HG03103 (cell line): ENCODE data around the gene KDM4B.

Source experiments
- ATAC-seq: cut with Tn5 transposase; IDR thresholded peaks from one replicate; pipeline ENCODE4 v1.9.1; 2021; ENCODE audit warnings: low read depth; ENCODE audit not compliant: unreplicated experiment

KDM4B gene

GRCh38 chr19:5143471-5144411 is 174.8 kb downstream of the KDM4B start:
- ATAC-seq, result no peak

- ATAC-seq, result no peak
These were observed 175.7 kb downstream of the KDM4B start for GRCh38 chr19:5144545-5145179.

DNA sequence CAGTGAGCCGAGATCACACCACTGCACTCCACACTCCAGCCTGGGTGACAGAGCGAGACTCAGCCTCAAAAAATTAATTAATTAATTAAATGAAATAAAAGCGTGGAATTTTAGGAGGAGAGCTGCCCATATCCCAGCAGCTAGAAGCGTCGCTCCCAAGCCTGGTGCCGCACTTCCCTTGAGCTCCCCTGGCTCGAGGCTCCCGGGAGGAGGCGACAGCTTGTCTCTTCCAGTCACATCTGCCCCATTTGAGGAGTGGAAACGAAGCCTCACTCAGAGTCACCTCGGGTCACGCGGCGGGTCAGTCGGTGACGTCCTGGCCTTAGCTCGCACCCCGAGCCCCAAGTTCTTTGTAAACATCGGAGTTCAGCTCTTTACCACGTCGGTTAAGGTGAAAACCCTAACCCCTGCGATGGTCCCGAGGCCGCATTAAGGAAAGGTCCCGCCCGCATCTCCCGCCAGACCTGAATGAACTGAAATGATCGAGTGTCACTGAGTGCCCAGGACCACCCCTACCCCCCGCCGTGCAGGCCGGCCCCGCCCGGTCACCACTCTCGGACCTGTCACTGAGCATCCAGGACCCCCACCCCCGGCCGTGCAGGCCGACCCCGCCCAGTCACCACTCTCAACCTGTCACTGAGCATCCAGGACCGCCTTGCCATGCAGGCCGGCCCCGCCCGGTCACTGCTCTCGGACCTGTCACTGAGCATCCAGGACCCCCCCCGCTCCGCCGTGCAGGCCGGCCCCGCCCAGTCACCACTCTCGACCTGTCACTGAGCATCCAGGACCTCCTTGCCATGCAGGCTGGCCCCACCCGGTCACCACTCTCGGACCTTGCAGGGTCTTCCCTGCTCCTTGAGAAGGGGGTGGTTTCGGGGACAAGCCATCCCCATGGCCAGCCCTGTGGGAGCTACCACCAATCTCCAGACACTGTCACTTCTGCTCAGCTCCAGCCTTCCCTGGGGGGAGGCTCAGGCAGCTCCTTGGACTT is 176.9 kb downstream of the KDM4B start:
- ATAC-seq, result no peak

DNA sequence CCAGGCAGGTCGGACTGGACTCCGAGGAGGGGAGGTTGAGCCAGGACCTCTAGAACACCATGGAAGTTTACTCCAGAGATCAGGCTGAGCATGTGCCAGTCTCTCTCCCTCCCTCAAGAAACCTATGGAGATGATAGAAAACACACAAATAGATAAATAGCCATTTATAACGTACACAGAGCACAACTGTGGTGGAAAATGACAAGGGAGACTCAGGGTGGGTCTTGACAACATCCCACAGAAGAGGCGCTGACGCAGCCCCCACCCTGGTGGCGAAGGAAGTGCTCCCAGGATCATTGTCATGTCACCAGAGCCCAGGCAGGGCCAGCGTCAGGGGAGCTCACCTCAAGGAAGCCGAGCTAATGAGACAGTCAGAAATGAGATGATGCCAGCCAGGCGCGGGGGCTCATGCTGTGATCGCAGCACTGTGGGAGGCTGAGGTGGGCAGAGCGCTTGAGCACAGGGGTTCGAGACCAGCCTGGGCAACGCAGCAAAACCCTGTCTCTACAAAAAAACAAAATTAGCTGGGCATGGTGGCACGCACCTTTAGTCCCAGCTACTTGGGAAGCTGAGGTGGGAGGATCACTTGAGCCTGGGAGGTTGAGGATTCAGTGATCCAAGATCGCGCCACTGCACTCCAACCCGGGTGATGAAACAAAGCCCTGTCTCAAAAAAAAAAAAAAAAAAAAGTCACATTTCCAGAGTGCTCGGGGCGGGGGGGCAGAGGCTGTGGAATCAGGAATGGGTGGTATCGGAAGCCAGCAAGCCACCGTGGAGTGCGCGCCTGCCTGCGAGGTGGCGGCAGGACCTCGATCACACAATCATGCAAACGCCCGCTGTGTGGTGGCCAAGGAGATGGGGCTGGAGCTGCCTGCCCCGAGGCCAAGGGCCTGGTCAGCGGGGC is 178.4 kb downstream of the KDM4B start:
- no peak for ATAC-seq

DNA sequence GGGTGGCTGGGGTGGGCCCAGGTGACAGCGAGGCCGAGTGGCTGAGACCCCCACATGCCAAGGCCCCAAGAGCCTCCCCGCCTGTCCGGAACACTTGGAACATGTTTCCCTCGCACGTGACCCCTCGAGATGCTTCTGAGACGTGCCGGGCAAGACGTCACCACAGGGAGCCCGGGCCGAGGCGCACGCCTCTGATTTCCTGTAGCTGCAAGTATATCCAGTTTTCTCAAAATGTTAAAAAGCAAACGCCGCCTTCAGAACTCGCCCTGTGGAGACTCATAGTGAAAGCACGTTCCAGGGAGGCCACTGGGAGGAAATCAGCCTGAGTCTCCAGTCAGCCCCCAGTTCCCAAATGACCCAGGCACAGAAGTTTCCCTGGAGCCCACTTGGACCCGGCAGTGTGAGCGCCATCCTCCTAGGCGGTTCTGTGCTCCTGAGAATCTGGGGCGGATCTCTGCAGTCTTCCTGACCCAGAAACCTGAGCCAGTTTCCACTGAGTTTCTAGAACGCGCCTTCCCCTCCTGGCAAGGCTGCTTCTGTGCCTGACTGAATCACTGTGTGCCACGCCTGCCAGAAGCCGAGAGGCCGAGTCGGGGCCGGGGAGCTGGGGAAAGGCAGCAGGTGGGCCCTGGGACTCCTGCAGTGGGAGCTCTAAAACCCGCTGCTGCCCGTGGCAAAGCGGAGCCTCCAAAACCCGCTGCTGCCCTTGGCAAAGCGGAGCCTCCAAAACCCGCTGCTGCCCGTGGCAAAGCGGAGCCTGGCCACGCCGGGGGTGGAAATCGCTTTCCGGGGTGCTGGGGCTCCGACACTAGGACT is 179.3 kb downstream of the KDM4B start:
- no peak for ATAC-seq

GRCh38 chr19:5148794-5149190 is 179.9 kb downstream of the KDM4B start:
- no peak for ATAC-seq

DNA sequence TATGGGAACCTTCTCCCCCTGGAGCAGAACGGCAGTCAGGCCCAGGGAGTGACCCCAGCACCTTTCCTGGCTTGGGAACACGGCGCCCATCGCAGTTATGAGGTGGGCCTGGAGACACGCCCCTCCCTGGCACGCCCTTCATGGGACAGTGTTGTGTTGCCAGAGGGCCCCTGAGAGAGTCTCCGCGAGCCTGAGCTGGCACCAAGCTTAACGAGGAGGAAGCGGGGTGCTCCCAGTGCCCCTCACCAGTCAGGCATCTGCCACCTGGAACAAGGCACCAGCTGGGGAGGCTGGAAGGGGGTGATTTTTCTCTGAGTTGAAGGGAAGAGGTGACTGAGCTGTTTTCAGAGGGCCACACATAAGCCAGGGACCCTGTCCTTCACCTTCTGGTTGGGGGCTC is 180.6 kb downstream of the KDM4B start:
- no peak for ATAC-seq

DNA sequence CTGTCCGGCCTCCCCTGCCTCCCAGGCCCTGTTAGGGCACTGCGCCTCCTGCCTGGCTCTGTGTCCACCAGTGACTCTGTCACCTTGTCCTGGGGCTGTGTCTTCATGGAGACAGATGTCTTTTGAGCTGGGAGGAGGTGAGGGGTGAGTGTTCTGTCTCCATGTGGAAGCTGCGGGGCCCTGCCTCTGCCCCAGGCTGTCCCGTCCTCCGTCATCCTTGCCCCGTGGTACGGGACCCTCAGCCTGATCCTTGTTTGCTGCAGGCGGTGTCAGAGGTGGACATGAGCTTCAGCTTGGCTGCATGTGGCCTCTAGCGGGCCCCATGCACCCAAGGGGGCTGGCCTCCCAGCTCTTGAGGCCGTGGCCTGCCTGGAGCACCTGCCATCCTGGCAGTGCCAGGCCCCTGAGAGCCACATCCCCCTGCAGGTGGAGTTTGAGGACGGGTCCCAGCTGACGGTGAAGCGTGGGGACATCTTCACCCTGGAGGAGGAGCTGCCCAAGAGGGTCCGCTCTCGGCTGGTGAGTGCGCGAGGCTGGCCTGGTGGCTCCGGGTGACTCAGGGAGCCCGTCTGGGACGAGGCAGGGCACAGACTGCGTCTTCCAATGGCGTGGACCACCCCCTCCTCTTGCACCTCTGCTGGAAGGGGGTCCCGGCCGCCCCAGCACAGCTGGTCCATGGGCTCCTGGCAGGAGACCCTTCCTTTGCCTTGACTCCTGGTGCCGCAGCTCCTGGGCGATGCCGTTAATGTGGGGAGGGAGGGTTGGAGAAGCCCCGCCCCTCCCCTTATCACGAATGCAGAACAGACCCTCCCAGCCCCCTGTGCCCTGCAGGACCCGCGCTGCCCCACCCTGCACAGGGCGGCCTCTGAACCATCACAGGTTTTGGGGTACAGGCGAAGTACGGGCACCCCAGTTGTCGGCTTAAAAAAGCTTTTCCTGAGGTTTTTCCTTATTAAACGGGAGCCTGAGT is 181.3 kb downstream of the KDM4B start:
- no peak for ATAC-seq

- ATAC-seq, result no peak
These were observed 182.2 kb downstream of the KDM4B start for GRCh38 chr19:5150902-5151741.

GRCh38 chr19:5152013-5152763 is 183.3 kb downstream of the KDM4B start:
- no peak for ATAC-seq

- ATAC-seq, result no peak
These were observed 184.0 kb downstream of the KDM4B start for GRCh38 chr19:5152767-5153532.

- ATAC-seq, result no peak
These were observed 184.8 kb downstream of the KDM4B start for GRCh38 chr19:5153601-5154128.

- ATAC-seq, result no peak
These were observed 185.4 kb downstream of the KDM4B start for GRCh38 chr19:5154129-5154798.

DNA sequence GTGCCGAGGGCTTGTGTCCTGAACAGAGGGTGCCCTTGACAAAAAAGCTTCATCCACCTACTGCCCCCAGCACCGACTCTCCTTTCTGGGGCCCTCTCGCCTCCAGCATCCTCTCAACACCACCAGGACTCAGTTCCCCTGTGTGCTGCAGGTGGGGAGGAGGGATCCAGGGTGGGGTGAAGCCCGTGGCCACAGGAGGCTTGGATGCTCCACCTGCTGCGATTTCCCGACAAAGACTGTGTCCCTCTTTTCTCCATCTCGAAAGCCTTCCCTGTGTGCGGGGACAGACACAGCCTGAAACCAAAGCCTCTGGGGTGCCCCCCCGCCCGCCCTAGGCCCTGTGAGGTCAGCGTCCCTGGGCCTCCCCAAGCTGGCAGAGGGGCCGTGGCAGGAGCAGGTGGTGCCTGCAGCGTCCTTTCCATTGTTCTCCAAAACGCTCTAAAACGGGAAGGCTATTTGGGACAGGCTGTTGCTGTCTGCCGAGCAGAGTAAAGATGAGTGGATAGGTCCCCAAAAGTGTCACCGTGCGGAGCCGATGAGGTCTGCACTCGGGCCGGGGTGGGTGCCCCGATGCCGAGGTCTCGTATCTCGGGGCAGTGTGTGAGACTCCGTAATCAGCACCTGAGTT is 186.0 kb downstream of the KDM4B start:
- no peak for ATAC-seq
